Peyer's patch (tissue), 4 donors: ENCODE results near the gene PTPN3.

Source experiments
- CTCF ChIP-seq, 6 experiments: fragments of 450-650 bp in 4 of 6; fragments of 200-600 bp in 2 of 6; sonication (generic) in 1 of 6; IDR thresholded peaks; one replicate each; pipeline ENCODE4 v1.5.1; 2017 to 2019; ENCODE audit warnings: antibody characterized with exemption in 6 of 6, mild to moderate bottlenecking in 3 of 6, moderate library complexity in 1 of 6
- POLR2A ChIP-seq, 2 donors: fragments of 450-650 bp; IDR thresholded peaks; one replicate each; pipeline ENCODE4 v1.5.1; 2017; ENCODE audit warnings: antibody characterized with exemption in 2 of 2, mild to moderate bottlenecking in 2 of 2, moderate library complexity in 2 of 2

- TF ChIP-seq CTCF (IDR thresholded peaks at IDR 0.05): no peak
- no peak for TF ChIP-seq POLR2A (IDR thresholded peaks at IDR 0.05)
Observed at GRCh38 chr9:109455861-109456260, 42.2 kb downstream of the PTPN3 start.
